Measurements from ENCODE around the gene BCAP31. TPM values are rescaled to one million over a fixed set of nuclear protein-coding genes. Genes with fewer than 3 reads are reported as not detected.
A peak's percentile ranks its signal among the peaks of the same experiment; 100 is the strongest.
"Not testable (repeated sequence)": the region's sequence is repeated elsewhere in the genome, so short reads cannot be mapped to it uniquely, and the experiment has no call there.

Gene BCAP31
- total RNA-seq, 1 experiment from 2014 or later = 138 TPM

DNA sequence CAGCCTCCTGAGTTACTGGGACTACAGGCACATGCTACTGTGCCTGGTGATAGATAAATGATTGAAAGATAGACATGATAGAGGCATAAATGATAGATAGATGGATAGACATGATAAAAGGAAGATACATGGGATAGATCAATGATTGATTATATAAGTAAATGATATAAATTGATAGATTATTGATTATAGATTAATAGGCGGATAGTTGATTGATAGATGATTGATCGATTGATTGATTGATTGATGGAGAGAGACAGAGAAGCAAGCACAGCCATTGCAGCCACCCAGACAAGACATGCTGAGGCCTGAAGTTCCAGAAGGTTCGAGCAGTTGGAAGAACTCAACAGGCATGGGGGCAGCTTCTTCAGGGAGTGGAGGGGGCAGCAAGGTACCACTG, 22.2 kb upstream of the BCAP31 start:
- no peaks in the 10 kb centered on the region for H3K27me3 ChIP-seq (ENCODE audit: insufficient read depth, low read length)
- H3K36me3 Mint-ChIP-seq (ENCODE audit: insufficient read depth in 1 of 3, low read depth in 3 of 3) = peaks cover 0 to 7% (median 1%) of the 10 kb centered on the region in 3 experiments; a peak in 3 of 7 replicates
- peaks cover 60 to 77% of the 10 kb centered on the region in 2 experiments for H3K9me3 Mint-ChIP-seq

DNA sequence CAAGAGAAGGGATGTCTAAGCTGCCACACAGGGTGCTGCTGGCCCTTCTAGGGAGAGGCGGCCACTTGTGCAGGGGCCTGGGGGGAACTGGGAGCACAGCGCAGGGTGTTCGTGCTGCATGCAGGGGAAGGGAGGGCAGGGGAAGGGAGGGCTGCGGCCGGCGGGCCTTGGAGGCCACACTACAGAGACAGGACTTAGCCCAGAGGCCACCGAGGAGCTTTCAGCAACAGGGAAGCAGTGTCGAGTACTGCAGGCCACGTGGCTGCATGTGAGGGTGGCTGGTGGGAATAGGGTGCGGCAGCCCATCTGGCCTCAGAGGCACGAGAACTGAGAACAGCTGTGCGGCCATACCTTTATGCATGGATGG, 20.9 kb upstream of the BCAP31 start:
- H3K27ac Mint-ChIP-seq; H3K9me3 ChIP-seq (ENCODE audit: control insufficient read depth, low read depth, low read length); H4K5ac ChIP-seq (ENCODE audit: insufficient read length, low read depth, low read length); H3K14ac ChIP-seq (ENCODE audit: insufficient read depth, low read length); H3K79me2 ChIP-seq (ENCODE audit: insufficient read depth, low read length); H3K36me3 Mint-ChIP-seq (ENCODE audit: insufficient read depth in 1 of 3, low read depth in 3 of 3); H3K27ac ChIP-seq (ENCODE audit: insufficient read length, low read depth, low read length); H2BK120ac ChIP-seq (ENCODE audit: low read depth, low read length, poor library complexity, severe bottlenecking); H3K23ac ChIP-seq (ENCODE audit: insufficient read length, low read depth, low read length); H3K4me1 Mint-ChIP-seq; H3T11ph ChIP-seq (ENCODE audit: low read length); H3K4ac ChIP-seq (ENCODE audit: low read depth, low read length); H3K23me2 ChIP-seq (ENCODE audit: insufficient read length, low read depth, low read length, poor library complexity, severe bottlenecking); H2BK20ac ChIP-seq (ENCODE audit: low read depth, low read length, poor library complexity, severe bottlenecking); H2AFZ ChIP-seq (ENCODE audit: low read length); H3K4me2 ChIP-seq (ENCODE audit: insufficient read depth, insufficient read length, low read length); H3K27me3 ChIP-seq (ENCODE audit: insufficient read depth, low read length); H3K18ac ChIP-seq (ENCODE audit: insufficient read length, low read depth, low read length); H4K20me1 ChIP-seq (ENCODE audit: control insufficient read depth, insufficient read depth, insufficient read length); H3K56ac ChIP-seq (ENCODE audit: insufficient read length, low read depth, low read length); H3K9ac ChIP-seq (ENCODE audit: extremely low read depth, insufficient read length, low read length); H3K4me1 ChIP-seq (ENCODE audit: insufficient read depth, low read length); H2BK12ac ChIP-seq (ENCODE audit: insufficient read length, low read depth, low read length); H2BK15ac ChIP-seq (ENCODE audit: low read depth, low read length); H3K79me1 ChIP-seq (ENCODE audit: insufficient read depth, low read depth, low read length, poor library complexity, severe bottlenecking); DNase-seq; H2BK5ac ChIP-seq (ENCODE audit: insufficient read length, low read length); H4K91ac ChIP-seq (ENCODE audit: insufficient read length, low read depth, low read length); H4K8ac ChIP-seq (replicated peaks; ENCODE audit: insufficient read length, low read depth, low read length); H2AK5ac ChIP-seq (ENCODE audit: insufficient read length, low read length): not testable (repeated sequence)
- no CpG with 5 or more reads among the region's 12 CpGs for WGBS (ENCODE audit: extremely low coverage, insufficient read length, low lambda C conversion rate)
- Mint-ChIP-seq H3K27me3 (ENCODE audit: low read depth) (peaks cover 12% of the 10 kb centered on the region), H3K9me3 (peaks cover 57 to 78% of the 10 kb centered on the region in 2 experiments), H3K4me3 (peak overlapping the region; percentile 53 to 59; a peak in 2 of 5 replicates)

More for the DNA sequence above, 22.2 kb upstream of the BCAP31 start:
- Histone ChIP-seq H3K56ac (ENCODE audit: insufficient read length, low read depth, low read length) (no peak overlapping the region), H2AK5ac (ENCODE audit: insufficient read length, low read length) (no peak overlapping the region), H2BK15ac (ENCODE audit: low read depth, low read length) (no peak overlapping the region), H4K20me1 (ENCODE audit: control insufficient read depth, insufficient read depth, insufficient read length) (no peaks in the 10 kb centered on the region), H3K9me3 (ENCODE audit: control insufficient read depth, low read depth, low read length) (peaks cover 17% of the 10 kb centered on the region), H3K79me1 (ENCODE audit: insufficient read depth, low read depth, low read length, poor library complexity, severe bottlenecking) (no peaks in the 10 kb centered on the region), H3K4ac (ENCODE audit: low read depth, low read length) (no peak overlapping the region), H3K4me1 (ENCODE audit: insufficient read depth, low read length) (no peaks in the 10 kb centered on the region), H3K18ac (ENCODE audit: insufficient read length, low read depth, low read length) (no peak overlapping the region), H2BK5ac (ENCODE audit: insufficient read length, low read length) (no peak overlapping the region), H3K14ac (ENCODE audit: insufficient read depth, low read length) (no peak overlapping the region), H3K27ac (ENCODE audit: insufficient read length, low read depth, low read length) (no peak overlapping the region), H3K79me2 (ENCODE audit: insufficient read depth, low read length) (no peaks in the 10 kb centered on the region), H3K23ac (ENCODE audit: insufficient read length, low read depth, low read length) (no peak overlapping the region), H3T11ph (ENCODE audit: low read length) (no peak overlapping the region), H2BK12ac (ENCODE audit: insufficient read length, low read depth, low read length) (no peak overlapping the region), H4K8ac (replicated peaks; ENCODE audit: insufficient read length, low read depth, low read length) (no peak overlapping the region), H2BK120ac (ENCODE audit: low read depth, low read length, poor library complexity, severe bottlenecking) (no peak overlapping the region), H2AFZ (ENCODE audit: low read length) (no peak overlapping the region), H2BK20ac (ENCODE audit: low read depth, low read length, poor library complexity, severe bottlenecking) (no peak overlapping the region), H3K4me2 (ENCODE audit: insufficient read depth, insufficient read length, low read length) (no peak overlapping the region), H3K23me2 (ENCODE audit: insufficient read length, low read depth, low read length, poor library complexity, severe bottlenecking) (peaks cover 7% of the 10 kb centered on the region), H4K5ac (ENCODE audit: insufficient read length, low read depth, low read length) (no peak overlapping the region), H3K9ac (ENCODE audit: extremely low read depth, insufficient read length, low read length) (no peak overlapping the region), H4K91ac (ENCODE audit: insufficient read length, low read depth, low read length) (no peak overlapping the region)
- peaks cover 16% of the 10 kb centered on the region for H3K27me3 Mint-ChIP-seq (ENCODE audit: low read depth)
- no peak for DNase-seq
- TF ChIP-seq, protein P1, sequence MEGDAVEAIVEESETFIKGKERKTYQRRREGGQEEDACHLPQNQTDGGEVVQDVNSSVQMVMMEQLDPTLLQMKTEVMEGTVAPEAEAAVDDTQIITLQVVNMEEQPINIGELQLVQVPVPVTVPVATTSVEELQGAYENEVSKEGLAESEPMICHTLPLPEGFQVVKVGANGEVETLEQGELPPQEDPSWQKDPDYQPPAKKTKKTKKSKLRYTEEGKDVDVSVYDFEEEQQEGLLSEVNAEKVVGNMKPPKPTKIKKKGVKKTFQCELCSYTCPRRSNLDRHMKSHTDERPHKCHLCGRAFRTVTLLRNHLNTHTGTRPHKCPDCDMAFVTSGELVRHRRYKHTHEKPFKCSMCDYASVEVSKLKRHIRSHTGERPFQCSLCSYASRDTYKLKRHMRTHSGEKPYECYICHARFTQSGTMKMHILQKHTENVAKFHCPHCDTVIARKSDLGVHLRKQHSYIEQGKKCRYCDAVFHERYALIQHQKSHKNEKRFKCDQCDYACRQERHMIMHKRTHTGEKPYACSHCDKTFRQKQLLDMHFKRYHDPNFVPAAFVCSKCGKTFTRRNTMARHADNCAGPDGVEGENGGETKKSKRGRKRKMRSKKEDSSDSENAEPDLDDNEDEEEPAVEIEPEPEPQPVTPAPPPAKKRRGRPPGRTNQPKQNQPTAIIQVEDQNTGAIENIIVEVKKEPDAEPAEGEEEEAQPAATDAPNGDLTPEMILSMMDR (conservative IDR thresholded peaks at IDR 0.05) = no peak
- H3K4me3 Mint-ChIP-seq = no peak overlapping the region
- no peak overlapping the region for H3K27ac Mint-ChIP-seq
- H3K4me1 Mint-ChIP-seq = peaks cover 0 to 4% of the 10 kb centered on the region in 2 experiments; a peak in 2 of 4 replicates
- WGBS (ENCODE audit: extremely low coverage, insufficient read length, low lambda C conversion rate) = 100% methylated on average over 2 of the region's 3 CpGs
